Smooth muscle cell (in vitro differentiated cells): ENCODE data around the gene NCKAP5. TPM values are rescaled to one million over a fixed set of nuclear protein-coding genes. Genes with fewer than 3 reads are reported as not detected.

Experiments used
- DNase-seq: peaks from one replicate; lab custom pipeline; 2025; ENCODE audit not compliant: unreplicated experiment; lab: John Stamatoyannopoulos, UW
- H2AFZ ChIP-seq: fragments of 200-600 bp; sonication (generic); 2 replicates; pipeline ENCODE4 v1.6.0; 2016; ENCODE audit warnings: antibody characterized with exemption, low read depth, mild to moderate bottlenecking
- H3F3A ChIP-seq: fragments of 200-600 bp; sonication (generic); 2 replicates; pipeline ENCODE4 v1.6.0; 2017; ENCODE audit warnings: antibody characterized with exemption, low read depth
- H3K27ac ChIP-seq: fragments of 200-600 bp; sonication (generic); 2 replicates; pipeline ENCODE4 v1.5.1; 2016; ENCODE audit warnings: low read depth, mild to moderate bottlenecking
- H3K27me3 ChIP-seq: fragments of 200-600 bp; sonication (generic); 2 replicates; pipeline ENCODE4 v1.6.1; 2016; ENCODE audit warnings: low read depth, mild to moderate bottlenecking
- H3K36me3 ChIP-seq: fragments of 200-600 bp; sonication (generic); 2 replicates; pipeline ENCODE4 v1.5.1; 2016; ENCODE audit warnings: low read depth
- H3K4me1 ChIP-seq: fragments of 200-600 bp; sonication (generic); 2 replicates; pipeline ENCODE4 v1.5.1; 2016; ENCODE audit warnings: low read depth
- H3K4me2 ChIP-seq: fragments of 200-600 bp; sonication (generic); 2 replicates; pipeline ENCODE4 v1.6.0; 2016; ENCODE audit warnings: mild to moderate bottlenecking
- H3K4me3 ChIP-seq: fragments of 200-600 bp; sonication (generic); 2 replicates; pipeline ENCODE4 v1.5.1; 2016; ENCODE audit warnings: mild to moderate bottlenecking
- H3K79me2 ChIP-seq: fragments of 200-600 bp; sonication (generic); 2 replicates; pipeline ENCODE4 v1.6.0; 2016; ENCODE audit warnings: low read depth, mild to moderate bottlenecking
- H3K9ac ChIP-seq: fragments of 200-600 bp; sonication (generic); 2 replicates; pipeline ENCODE4 v1.6.0; 2016; ENCODE audit warnings: low read depth
- H3K9me3 ChIP-seq: fragments of 200-600 bp; sonication (generic); replicated peaks from 2 replicates; pipeline ENCODE4 v1.5.1; 2016; ENCODE audit warnings: low read depth
- H4K20me1 ChIP-seq: fragments of 200-600 bp; sonication (generic); 2 replicates; pipeline ENCODE4 v1.6.0; 2016; ENCODE audit warnings: low read depth
- CTCF ChIP-seq: fragments of 200-600 bp; sonication (generic); IDR thresholded peaks from 2 replicates; pipeline ENCODE4 v1.5.1; 2017; ENCODE audit warnings: borderline replicate concordance, mild to moderate bottlenecking, antibody characterized with exemption; ENCODE audit not compliant: insufficient read depth, poor library complexity, severe bottlenecking
- WGBS: methylation state at CpG from one replicate; pipeline ENCODE4 v1.1.7; 2016; ENCODE audit warnings: low lambda C conversion rate; 5-methylcytosine and 5-hydroxymethylcytosine counted together
- polyA plus RNA-seq: library from polyadenylated mRNA; unstranded; fragments of >200 nt; fragmentation: Nextera tagmentation; extraction: Ambion mirVana; gene quantifications from 2 replicates; pipeline ENCODE4 v1.2.1, GENCODE V29; 2016
- total RNA-seq: library from RNA; depleted of rRNA; stranded (reverse); fragments of >200 nt; gene quantifications from 2 replicates; pipeline ENCODE4 v1.2.3, GENCODE V29; 2014

Gene NCKAP5
- total and polyA plus RNA-seq, 2 experiments from 2014 or later = 4.6 to 9.5 TPM

GRCh38 chr2:133513893-133514292, 54.4 kb downstream of the NCKAP5 start:
- no peak overlapping the region for H3K9ac ChIP-seq
- no peaks in the 10 kb centered on the region for H4K20me1 ChIP-seq
- H3K36me3 ChIP-seq = no peaks in the 10 kb centered on the region
- WGBS = 94% methylated on average over 8 of the region's 8 CpGs
- no peak overlapping the region for H3K4me3 ChIP-seq
- no peak overlapping the region for H3K27ac ChIP-seq
- H3K4me2 ChIP-seq = no peak overlapping the region
- H2AFZ ChIP-seq = no peak overlapping the region
- no peak for TF ChIP-seq CTCF
- no peaks in the 10 kb centered on the region for H3F3A ChIP-seq
- H3K9me3 ChIP-seq = no peaks in the 10 kb centered on the region
- H3K4me1 ChIP-seq = no peaks in the 10 kb centered on the region
- H3K79me2 ChIP-seq = no peaks in the 10 kb centered on the region
- H3K27me3 ChIP-seq = no peaks in the 10 kb centered on the region
- no peak for DNase-seq

- no peak overlapping the region for H3K4me2 ChIP-seq
- TF ChIP-seq CTCF = no peak
- 90% methylated on average over 4 of the region's 4 CpGs for WGBS
- no peak overlapping the region for H2AFZ ChIP-seq
- H3K4me3 ChIP-seq = no peak overlapping the region
- no peaks in the 10 kb centered on the region for H3K36me3 ChIP-seq
- H3K9me3 ChIP-seq = no peaks in the 10 kb centered on the region
- no peaks in the 10 kb centered on the region for H3F3A ChIP-seq
- H3K27ac ChIP-seq = no peak overlapping the region
- H3K4me1 ChIP-seq = no peaks in the 10 kb centered on the region
- no peak for DNase-seq
- no peak overlapping the region for H3K9ac ChIP-seq
- H4K20me1 ChIP-seq = no peaks in the 10 kb centered on the region
- H3K79me2 ChIP-seq = no peaks in the 10 kb centered on the region
- no peaks in the 10 kb centered on the region for H3K27me3 ChIP-seq
Measured at GRCh38 chr2:133512121-133512520, 56.1 kb downstream of the NCKAP5 start.

- H3K36me3 ChIP-seq = no peaks in the 10 kb centered on the region
- H3K27ac ChIP-seq = no peak overlapping the region
- H3K9me3 ChIP-seq = no peaks in the 10 kb centered on the region
- no peaks in the 10 kb centered on the region for H3F3A ChIP-seq
- H3K79me2 ChIP-seq = no peaks in the 10 kb centered on the region
- H3K4me3 ChIP-seq = no peak overlapping the region
- no peaks in the 10 kb centered on the region for H3K4me1 ChIP-seq
- no peak overlapping the region for H3K4me2 ChIP-seq
- TF ChIP-seq CTCF = no peak
- no peaks in the 10 kb centered on the region for H3K27me3 ChIP-seq
- H2AFZ ChIP-seq = no peak overlapping the region
- no peak overlapping the region for H3K9ac ChIP-seq
- H4K20me1 ChIP-seq = no peaks in the 10 kb centered on the region
- DNase-seq = no peak
- 68% methylated on average over 1 of the region's 1 CpG for WGBS
Measured at GRCh38 chr2:133511679-133512078, 56.6 kb downstream of the NCKAP5 start.

- H3K4me2 ChIP-seq = no peak overlapping the region
- H3K9ac ChIP-seq = no peak overlapping the region
- TF ChIP-seq CTCF = no peak
- H3K36me3 ChIP-seq = no peaks in the 10 kb centered on the region
- no peaks in the 10 kb centered on the region for H3K79me2 ChIP-seq
- no peak overlapping the region for H3K4me3 ChIP-seq
- no peak for DNase-seq
- no peaks in the 10 kb centered on the region for H3F3A ChIP-seq
- no peak overlapping the region for H3K27ac ChIP-seq
- H3K9me3 ChIP-seq = no peaks in the 10 kb centered on the region
- H3K4me1 ChIP-seq = no peaks in the 10 kb centered on the region
- WGBS = 91% methylated on average over 6 of the region's 6 CpGs
- no peak overlapping the region for H2AFZ ChIP-seq
- H4K20me1 ChIP-seq = no peaks in the 10 kb centered on the region
- H3K27me3 ChIP-seq = no peaks in the 10 kb centered on the region
Measured at GRCh38 chr2:133509777-133510176, 58.5 kb downstream of the NCKAP5 start.
